ENCODE results near the gene TTN. TPM values are rescaled to one million over a fixed set of nuclear protein-coding genes. Genes with fewer than 3 reads are reported as not detected.

The TTN gene
- total RNA-seq, 3 donors from 2014 or later (not counting 1 experiment from before 2014, with no cell fraction given): 2.5 to 4.2 (median 3.7) TPM

DNA sequence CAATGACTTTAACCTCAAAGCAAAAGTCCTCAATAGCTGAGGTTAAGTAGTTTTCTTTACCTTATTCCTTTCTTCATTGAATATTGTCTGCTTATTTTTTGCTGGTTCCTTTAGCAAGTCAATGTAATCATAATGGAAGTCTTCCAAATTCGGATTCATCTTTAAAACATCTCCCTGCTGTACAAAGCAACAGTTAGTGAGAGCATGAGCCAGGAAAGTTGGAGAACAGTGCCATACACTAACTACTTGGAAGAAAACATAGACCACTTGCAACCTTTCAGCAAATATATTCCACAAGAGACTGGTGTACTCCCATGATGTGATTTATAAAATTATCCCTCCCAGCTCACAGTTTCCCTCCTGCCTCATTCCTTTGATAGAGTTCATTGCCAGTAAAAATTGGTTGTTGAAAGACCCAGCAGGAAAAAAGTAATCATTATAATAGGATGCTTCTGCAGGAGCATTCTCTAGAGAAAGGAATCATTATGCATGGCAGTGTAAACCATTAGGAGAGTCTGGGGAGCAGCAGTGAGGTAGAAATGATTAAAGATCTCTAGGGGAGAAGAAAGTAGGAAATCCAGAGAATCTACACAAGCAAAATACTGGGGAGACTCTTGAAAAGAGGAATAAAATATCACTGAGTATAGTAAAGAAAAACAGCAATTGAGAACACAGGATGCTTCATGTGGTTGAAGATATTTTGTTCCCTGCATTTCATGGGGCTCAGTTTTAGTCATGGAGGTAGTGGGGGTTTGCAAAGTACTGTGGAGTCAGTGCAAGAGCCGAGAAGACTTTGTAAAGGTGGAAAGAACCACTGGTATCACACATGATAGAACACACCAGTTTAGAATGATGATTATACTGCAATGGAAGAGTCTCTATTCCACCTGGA is 38.6 kb upstream of the TTN start:
- no peaks in the 10 kb centered on the region for H3K36me3 ChIP-seq (ENCODE audit: control insufficient read depth, insufficient read depth, low read length)
- H3K9me3 Mint-ChIP-seq: no peaks in the 10 kb centered on the region
- no peak overlapping the region for H3K27ac Mint-ChIP-seq
- TF ChIP-seq, protein P1, sequence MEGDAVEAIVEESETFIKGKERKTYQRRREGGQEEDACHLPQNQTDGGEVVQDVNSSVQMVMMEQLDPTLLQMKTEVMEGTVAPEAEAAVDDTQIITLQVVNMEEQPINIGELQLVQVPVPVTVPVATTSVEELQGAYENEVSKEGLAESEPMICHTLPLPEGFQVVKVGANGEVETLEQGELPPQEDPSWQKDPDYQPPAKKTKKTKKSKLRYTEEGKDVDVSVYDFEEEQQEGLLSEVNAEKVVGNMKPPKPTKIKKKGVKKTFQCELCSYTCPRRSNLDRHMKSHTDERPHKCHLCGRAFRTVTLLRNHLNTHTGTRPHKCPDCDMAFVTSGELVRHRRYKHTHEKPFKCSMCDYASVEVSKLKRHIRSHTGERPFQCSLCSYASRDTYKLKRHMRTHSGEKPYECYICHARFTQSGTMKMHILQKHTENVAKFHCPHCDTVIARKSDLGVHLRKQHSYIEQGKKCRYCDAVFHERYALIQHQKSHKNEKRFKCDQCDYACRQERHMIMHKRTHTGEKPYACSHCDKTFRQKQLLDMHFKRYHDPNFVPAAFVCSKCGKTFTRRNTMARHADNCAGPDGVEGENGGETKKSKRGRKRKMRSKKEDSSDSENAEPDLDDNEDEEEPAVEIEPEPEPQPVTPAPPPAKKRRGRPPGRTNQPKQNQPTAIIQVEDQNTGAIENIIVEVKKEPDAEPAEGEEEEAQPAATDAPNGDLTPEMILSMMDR (IDR thresholded peaks at IDR 0.05): no peak
- no peaks in the 10 kb centered on the region for H3K9me3 ChIP-seq (ENCODE audit: control insufficient read depth, insufficient read depth, low read length)
- ATAC-seq (no peak), DNase-seq (no peak)
- no peaks in the 10 kb centered on the region for H3K27me3 ChIP-seq (ENCODE audit: control insufficient read depth, insufficient read depth, low read length)
- H3K4me3 Mint-ChIP-seq: no peak overlapping the region
- no peaks in the 10 kb centered on the region for H3K36me3 Mint-ChIP-seq
- WGBS (ENCODE audit: insufficient coverage): 86% methylated on average over 1 of the region's 2 CpGs
- intact Hi-C loops (cut with micrococcal nuclease): no loop called here
- no peaks in the 10 kb centered on the region for H3K27me3 Mint-ChIP-seq (ENCODE audit: low read depth in 2 of 2)
- no peak overlapping the region for H3K27ac ChIP-seq (ENCODE audit: low read length)
- H3K4me3 ChIP-seq (ENCODE audit: low read length): no peak overlapping the region
- no peaks in the 10 kb centered on the region for H3K4me1 ChIP-seq (ENCODE audit: control insufficient read depth, insufficient read depth, low read length)
- H3K4me1 Mint-ChIP-seq: no peaks in the 10 kb centered on the region

DNA sequence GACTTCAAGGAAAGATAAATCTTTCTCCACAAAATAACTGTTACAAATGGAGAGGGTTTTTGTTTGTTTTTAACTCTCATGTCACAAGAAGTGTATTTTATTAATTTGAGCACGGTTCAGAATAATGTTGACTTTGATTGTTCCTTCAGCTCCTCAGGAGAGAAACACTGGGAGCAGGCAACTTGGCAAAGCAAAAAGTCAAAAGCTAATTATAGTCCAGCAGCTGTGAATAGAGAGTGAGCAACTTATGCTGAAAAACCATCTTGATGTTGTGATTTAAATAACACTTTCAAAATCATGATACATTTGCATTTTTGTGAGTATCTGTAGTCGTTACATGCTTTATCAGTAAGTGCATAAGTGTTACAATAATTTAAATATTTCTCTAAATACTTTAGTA is 37.5 kb upstream of the TTN start:
- 85% methylated on average over 1 of the region's 2 CpGs for WGBS (ENCODE audit: insufficient coverage)

DNA sequence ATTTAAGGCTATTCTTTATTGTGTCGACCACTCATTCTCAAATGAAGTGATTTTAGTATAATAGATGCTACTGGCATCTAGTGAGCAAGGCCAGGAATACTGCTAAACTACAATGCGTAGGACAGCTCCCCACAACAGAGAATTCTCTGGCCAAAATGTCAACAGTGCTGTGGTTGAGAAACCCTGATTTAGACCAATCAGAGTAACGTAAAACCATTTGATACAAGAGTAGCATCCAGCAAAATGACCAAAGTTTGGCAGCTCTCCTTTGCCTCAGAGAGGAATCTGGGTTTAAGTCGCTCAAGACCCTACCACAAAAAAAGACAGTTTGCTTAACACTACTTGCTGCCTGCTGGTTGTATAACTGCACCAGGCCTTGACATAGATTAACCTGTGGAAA is 37.0 kb upstream of the TTN start:
- 61% methylated on average over 4 of the region's 4 CpGs for WGBS (ENCODE audit: insufficient coverage)
- H3K36me3 ChIP-seq (ENCODE audit: control insufficient read depth, insufficient read depth, low read length): no peaks in the 10 kb centered on the region

More for the DNA sequence above, 37.5 kb upstream of the TTN start:
- Mint-ChIP-seq H3K9me3 (no peaks in the 10 kb centered on the region), H3K27me3 (ENCODE audit: low read depth in 2 of 2) (no peaks in the 10 kb centered on the region), H3K27ac (no peak overlapping the region), H3K36me3 (no peaks in the 10 kb centered on the region), H3K4me3 (no peak overlapping the region), H3K4me1 (no peaks in the 10 kb centered on the region)
- ATAC-seq (no peak), DNase-seq (no peak)
- H3K27me3 ChIP-seq (ENCODE audit: control insufficient read depth, insufficient read depth, low read length): no peaks in the 10 kb centered on the region
- no peaks in the 10 kb centered on the region for H3K9me3 ChIP-seq (ENCODE audit: control insufficient read depth, insufficient read depth, low read length)
- H3K4me3 ChIP-seq (ENCODE audit: low read length): no peak overlapping the region
- H3K4me1 ChIP-seq (ENCODE audit: control insufficient read depth, insufficient read depth, low read length): no peaks in the 10 kb centered on the region
- H3K36me3 ChIP-seq (ENCODE audit: control insufficient read depth, insufficient read depth, low read length): no peaks in the 10 kb centered on the region
- H3K27ac ChIP-seq (ENCODE audit: low read length): no peak overlapping the region
- intact Hi-C loops (cut with micrococcal nuclease): no loop called here
- TF ChIP-seq, protein P1 (IDR thresholded peaks at IDR 0.05): no peak

More for the DNA sequence above, 37.0 kb upstream of the TTN start:
- H3K9me3 Mint-ChIP-seq: no peaks in the 10 kb centered on the region
- no peaks in the 10 kb centered on the region for H3K27me3 Mint-ChIP-seq (ENCODE audit: low read depth in 2 of 2)
- H3K36me3 Mint-ChIP-seq: no peaks in the 10 kb centered on the region
- H3K4me1 ChIP-seq (ENCODE audit: control insufficient read depth, insufficient read depth, low read length): no peaks in the 10 kb centered on the region
- no peak overlapping the region for H3K4me3 Mint-ChIP-seq
- ATAC-seq: no peak
- intact Hi-C loops (cut with micrococcal nuclease): no loop called here
- no peak overlapping the region for H3K27ac Mint-ChIP-seq
- no peak overlapping the region for H3K4me3 ChIP-seq (ENCODE audit: low read length)
- TF ChIP-seq, protein P1 (IDR thresholded peaks at IDR 0.05): no peak
- no peaks in the 10 kb centered on the region for H3K27me3 ChIP-seq (ENCODE audit: control insufficient read depth, insufficient read depth, low read length)
- H3K27ac ChIP-seq (ENCODE audit: low read length): no peak overlapping the region
- no peaks in the 10 kb centered on the region for H3K4me1 Mint-ChIP-seq
- no peaks in the 10 kb centered on the region for H3K9me3 ChIP-seq (ENCODE audit: control insufficient read depth, insufficient read depth, low read length)
- DNase-seq: no peak
